ENCODE results near the gene CCDC167. TPM values are rescaled to one million over a fixed set of nuclear protein-coding genes. Genes with fewer than 3 reads are reported as not detected.

Gene CCDC167
- total RNA-seq, 1 donor from 2014 or later, result 28.0 TPM

DNA sequence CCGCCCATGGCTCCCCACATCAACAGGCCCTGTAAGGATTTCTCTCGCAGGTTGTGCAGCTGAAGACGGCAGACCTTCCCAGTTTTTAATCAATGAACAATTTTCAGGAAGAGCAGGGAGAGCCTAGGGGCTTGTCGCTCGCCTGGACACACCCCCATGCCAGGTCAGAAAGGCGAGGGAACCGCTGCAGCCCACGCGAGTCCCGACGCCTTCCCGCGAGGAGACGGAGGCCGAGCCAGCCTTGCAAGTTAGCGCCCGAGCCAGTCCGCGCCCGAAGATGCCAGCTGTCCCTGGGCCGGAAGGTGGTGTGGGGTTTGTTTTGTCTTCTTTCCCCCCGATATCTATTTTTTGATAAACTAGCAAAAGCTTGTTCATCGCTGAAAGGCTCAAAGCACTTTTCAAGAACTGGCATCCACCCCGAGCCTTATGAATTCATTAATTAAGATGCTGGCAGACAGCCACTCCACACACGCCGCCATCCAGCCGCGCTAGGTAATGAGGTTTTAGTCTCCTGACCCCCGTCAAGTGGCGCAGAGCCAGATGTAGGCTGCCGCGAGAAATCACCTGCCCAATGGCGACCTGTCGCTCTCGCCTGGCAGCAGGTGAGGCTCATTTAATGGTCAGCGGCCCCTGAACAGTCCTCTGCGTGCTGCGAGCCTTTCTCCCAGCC, 6.6 kb downstream of the CCDC167 start:
- DNase-seq (ENCODE audit: low spot score), result peak; percentile 68
- intact Hi-C loops (cut with DNase I), result no loop called here

DNA sequence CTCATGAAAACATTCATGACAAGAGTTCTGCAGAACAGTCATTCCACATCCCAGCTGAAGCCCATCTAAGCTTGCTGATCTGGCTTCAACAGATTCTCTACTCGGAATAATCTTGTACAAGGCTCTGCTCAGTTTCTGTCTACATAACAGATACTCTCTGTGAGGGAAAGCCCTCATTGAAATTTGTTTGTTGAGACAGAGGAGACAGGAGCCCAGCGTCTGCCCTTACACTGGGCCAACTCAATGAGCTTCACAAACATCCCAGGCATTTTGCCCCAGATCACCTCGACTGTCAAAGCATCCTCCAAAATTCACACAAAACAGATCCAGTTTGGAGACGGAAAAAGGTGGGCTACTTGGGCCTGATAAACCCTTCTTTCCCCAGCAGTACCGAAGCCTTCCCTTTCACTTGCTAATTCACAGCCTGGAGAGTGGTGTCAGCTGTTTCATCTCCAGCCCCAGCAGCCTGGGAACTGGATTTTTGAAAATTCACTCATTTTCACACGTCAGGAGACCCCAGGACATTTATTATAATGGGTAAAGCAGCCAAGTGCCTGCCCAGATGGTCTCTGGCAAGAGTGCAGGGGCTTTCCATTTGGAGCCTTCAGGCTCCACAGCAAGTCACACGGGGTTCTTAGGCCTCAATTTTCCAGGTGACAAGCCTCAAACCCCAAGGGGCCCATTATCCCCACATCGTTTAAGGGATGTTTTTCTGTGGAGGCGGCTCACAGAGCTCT, 7.3 kb downstream of the CCDC167 start:
- intact Hi-C loops (cut with DNase I), result no loop called here
- peak; percentile 38 for DNase-seq (ENCODE audit: low spot score)

DNA sequence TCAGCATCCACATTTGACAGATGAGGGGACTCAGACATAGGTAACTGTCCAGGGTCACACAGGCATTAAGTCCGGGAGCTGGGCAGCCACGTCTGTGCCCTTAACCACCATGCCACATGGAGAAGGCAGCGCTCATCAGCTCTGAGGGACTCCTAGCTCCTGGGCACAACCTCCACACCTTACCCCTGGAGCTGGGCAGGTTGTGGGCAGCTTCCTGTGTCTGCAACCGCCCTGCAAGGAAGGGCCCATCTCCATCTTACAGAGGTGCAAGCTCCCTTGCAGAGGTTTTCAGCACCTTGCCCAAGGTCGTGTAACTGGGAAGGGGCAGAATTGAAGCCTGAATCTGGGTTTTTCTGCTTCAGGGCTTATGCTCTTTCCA, 7.9 kb downstream of the CCDC167 start:
- DNase-seq (ENCODE audit: low spot score), result peak; percentile 41
- intact Hi-C loops (cut with DNase I), result no loop called here

DNA sequence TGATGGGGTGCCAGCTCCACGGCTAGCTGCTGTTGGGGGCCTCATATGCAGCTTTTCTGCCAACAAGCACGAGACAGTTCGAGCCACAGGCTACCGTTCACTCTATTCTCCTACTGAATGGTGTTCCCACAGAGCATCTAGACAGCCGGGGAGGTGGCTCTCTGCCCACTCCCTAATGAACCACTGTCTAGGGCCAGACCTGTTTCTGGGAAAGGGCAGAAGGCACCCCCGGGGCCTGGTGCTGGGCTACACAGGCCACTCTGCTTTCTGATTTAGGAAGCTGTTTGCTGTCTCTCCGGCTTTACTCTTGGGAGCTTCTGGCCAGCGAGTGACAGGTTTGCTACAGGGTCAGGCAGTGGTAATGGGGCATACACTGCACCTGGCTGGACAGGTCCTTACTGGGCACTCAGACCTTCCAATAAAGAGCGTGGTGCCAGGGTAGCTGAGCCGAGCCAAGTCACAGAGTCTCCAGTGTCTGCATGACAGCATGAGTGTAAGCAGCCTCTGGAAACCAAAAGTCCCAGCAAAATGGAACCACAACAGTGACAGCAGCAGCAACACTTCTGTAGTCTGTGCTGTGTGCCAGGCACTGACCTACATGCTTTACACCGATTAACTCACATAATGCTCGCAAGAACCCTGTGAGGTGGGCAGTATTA, 8.4 kb downstream of the CCDC167 start:
- DNase-seq (ENCODE audit: low spot score), result peak; percentile 76
- intact Hi-C loops (cut with DNase I), result no loop called here

DNA sequence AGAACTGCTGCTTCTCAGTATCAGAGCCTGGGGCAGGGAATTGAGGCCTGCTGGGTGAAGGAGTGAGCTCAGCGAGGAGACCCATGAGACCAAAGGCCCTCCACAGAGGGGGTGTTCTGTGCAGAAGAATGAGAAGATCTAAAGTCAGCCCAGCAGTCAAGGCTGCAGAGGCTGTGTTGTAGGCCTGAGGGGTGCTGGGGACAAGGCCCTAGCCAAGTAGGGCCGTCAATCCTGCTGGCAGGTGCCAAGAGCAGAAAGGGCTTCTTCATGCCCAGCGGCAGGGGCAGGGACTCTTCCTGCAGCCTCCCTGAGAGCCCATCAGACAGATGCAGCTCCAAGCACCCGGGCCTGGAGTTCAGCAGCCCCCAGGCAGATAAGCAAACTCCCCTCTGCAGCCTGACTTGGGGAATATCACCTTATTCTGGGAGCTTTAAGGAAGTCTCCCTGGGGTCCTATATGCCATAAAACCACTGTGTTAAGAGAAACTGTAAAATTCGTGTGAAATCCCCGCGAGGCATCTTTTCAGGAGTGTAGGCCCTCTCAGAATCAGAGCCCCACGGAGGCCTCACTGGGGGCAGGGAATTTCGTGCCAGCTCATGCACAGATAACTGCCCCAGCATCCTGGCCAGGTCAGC, 9.0 kb downstream of the CCDC167 start:
- no peak for DNase-seq (ENCODE audit: low spot score)
- intact Hi-C loops (cut with DNase I), result no loop called here

DNA sequence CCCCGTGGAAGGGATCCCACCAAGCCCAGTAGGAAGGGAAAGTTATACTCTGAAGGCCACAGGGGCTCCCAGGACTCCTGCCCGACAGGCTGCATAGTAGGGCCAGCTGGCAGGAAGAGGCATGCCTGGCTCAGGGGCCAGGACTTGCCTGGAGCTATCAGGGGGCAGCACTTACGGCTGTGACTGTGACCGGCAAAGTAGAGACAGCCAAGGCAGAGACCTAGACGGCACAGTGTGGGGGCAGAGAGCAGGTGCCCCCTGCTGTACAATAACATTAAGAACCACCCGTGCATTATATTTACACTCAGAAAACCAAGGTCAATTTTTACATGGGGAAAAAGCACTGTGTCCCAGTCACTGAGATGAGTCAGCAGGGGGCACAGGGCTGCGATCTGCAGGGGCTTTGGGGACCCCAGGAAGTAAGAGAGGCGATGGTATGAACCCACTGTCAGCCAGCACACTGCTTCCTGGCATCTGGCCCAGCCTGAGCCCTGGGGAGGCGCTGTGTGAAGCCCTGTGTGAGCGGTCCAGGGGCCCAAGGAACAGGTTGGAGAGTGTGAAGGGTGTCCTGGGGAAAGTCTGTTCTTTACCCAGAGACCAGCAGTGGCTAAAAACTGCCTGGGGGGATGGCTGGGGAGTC, 9.9 kb downstream of the CCDC167 start:
- no peak for DNase-seq (ENCODE audit: low spot score)
- intact Hi-C loops (cut with DNase I), result no loop called here

DNA sequence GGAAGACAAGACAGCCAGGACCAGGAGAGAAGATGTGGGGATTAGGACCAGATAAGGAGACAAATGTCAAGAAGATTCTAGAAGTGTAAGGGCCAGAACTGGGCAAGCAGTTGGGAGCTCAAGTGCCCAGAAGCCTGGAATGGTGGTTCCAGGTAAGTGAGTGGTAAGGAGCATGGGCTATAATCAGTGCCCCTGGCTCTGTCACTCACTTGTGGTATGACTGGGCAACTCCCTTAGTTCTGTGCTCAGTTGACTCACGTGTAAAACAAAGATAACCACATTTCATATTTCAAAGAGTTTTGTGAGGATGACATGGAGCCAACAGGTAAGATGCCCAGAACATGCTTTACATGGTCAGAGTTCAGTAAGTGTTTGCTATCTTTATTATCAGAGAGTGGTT, 11.2 kb downstream of the CCDC167 start:
- no peak for DNase-seq (ENCODE audit: low spot score)
- intact Hi-C loops (cut with DNase I), result no loop called here

DNA sequence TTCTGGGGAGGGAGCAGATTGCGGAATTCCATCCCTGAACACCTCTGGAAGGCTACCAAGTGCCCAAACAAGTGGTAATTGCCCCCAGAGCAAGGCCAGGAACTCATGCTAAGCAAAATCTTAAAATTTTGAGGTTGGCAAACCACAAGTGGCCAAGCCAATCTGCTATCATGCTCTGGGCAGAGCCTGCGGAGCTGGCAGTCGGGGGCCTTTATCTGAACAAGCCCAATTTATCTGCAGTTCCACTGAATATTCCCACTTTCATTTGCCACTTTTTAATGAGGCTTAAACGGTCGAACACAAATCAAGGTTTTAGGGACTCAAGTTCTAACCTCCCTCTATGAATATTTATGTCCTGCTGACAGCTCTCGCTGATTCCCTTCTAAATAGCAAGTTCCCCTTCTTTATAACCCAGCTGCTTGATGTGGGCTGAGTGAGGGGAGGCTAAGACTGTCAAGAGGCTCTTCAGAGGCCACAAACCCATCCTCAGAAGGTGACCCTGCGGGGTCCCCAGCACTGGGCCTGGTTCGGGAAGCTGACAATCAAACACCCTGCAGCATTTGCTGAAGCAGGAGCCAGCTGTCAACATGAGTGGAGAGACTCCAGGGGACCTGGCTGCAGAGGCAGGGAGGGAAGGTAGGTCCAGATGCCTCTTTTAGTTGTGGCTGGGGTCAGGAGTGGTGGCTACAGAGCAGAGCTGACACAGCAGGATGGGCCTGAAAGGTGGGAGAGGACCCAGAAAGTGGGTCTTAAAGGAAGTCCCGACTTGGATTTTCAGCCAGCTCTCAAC, 11.9 kb downstream of the CCDC167 start:
- DNase-seq (ENCODE audit: low spot score), result no peak
- intact Hi-C loops (cut with DNase I), result no loop called here

DNA sequence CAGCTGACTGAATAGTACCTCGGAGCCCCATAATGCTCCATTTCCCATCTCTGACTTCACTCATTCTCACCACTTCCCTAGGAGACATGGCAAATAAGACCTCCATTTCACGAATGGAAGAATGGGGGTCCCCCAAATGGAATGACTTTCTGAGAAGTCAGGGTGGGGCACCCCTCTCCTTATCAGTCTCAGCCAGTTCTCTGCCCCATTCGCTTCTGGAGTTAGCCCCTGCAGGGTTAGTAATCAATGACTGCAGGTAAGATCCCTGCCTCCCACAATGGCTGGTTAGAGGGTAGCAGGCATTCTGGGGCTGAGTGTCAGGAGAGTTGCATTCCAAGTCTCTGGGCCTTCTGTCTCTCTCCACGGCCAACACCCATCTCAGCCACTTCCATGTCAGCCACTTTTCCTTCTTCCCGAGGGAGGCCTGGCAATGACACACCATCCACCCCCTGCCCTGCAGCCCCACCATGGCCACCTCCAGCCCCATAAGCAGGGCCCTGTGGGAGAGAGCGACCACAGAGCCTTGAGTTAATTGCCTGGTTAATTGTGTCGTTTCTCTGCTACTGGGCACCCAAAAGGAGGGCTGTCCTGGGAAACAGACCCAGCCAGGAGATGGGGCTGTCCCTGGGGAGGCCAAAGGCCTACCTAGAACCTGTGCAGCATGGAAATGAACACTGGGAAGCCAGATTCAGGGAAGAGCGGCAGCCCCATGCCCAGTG, 13.4 kb downstream of the CCDC167 start:
- intact Hi-C loops (cut with DNase I), result no loop called here
- DNase-seq (ENCODE audit: low spot score), result no peak

DNA sequence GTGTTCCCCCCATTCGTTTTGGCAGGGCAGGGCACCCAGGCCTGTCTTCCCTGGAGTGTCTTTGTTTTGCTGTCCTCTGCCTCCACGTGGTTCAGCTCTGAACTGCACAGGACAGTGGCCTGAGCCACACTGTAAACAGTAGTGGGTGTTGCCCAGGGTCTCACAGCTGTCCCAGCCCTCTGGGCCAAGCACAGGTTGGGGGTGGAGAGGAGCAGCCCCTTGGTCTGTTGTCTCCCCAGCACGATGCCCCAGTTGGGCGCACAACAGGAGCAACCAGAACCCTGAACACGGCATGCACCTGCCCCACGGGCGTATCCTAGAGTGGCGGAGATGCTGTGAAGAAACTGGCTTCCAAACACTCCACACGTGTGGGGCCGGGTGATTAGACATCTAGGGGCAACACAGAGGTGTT, 14.4 kb downstream of the CCDC167 start:
- DNase-seq (ENCODE audit: low spot score), result no peak
- intact Hi-C loops (cut with DNase I), result no loop called here

DNA sequence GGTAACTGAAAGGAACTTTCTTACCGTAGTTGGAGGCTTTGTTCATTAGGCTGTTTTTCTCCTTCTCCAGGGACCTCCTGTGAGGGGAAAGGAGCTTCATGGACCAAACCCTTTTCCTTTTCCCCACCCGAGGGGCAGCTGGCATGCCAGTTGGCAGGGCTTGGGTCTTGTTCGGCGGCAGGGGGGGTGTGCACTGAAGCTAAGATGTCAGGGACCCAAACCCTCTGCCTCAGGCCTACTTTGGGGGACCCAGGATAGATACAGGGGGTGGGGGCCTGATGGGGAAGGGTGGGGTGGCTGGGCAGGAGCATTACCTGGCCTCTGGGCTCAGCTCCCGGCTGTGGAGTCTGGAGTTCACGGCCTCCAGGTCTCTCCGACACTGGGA, 14.9 kb downstream of the CCDC167 start:
- intact Hi-C loops (cut with DNase I), result loop anchor here (5.0 kb wide), 3 partner anchors 83 to 208 kb away; no protein-coding TSS in a partner anchor
- no peak for DNase-seq (ENCODE audit: low spot score)

DNA sequence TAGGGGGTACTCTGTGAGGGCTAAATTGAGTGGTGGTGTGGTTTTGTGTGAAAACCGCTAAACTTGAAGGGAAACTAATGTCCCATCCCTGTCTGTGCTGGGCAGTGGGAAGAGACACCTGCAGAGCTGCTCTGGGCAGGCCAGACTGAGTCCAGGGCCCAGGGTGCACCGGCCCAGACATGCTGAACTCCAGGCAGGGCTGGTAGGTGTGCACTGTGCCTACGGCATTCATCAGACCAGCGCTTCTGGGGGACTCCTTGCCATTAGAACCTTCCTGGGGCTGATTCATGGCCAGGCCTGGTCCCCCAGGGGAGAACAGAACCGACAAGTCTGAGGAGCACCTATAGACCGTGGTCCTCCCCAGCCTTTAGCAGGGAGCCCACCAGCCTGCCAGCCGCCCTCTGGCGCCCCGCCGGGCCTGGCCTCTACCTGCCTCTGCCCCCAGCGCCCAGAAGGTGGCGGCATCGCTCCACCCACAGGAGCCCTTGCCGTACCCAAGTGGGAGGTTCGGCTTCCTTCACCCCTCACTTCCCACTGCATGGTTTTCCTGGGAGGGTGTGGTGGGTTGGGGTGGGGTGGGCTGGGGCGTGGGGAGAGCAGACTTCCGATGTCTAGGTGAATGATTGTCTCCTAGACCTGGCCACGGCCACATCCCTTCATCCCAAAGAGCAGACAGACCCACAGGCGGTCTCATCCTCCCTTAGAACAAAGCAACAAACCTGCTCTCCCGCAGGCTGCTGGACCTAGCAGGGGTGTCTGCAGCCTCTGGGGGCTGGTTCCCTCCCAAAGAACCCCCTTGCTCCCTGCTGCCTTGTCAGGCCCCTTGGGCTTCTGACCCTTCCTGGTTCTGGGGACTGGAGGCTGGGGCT, 15.5 kb downstream of the CCDC167 start:
- no peak for DNase-seq (ENCODE audit: low spot score)
- intact Hi-C loops (cut with DNase I), result loop anchor here (5.0 kb wide), 3 partner anchors 83 to 208 kb away; no protein-coding TSS in a partner anchor

DNA sequence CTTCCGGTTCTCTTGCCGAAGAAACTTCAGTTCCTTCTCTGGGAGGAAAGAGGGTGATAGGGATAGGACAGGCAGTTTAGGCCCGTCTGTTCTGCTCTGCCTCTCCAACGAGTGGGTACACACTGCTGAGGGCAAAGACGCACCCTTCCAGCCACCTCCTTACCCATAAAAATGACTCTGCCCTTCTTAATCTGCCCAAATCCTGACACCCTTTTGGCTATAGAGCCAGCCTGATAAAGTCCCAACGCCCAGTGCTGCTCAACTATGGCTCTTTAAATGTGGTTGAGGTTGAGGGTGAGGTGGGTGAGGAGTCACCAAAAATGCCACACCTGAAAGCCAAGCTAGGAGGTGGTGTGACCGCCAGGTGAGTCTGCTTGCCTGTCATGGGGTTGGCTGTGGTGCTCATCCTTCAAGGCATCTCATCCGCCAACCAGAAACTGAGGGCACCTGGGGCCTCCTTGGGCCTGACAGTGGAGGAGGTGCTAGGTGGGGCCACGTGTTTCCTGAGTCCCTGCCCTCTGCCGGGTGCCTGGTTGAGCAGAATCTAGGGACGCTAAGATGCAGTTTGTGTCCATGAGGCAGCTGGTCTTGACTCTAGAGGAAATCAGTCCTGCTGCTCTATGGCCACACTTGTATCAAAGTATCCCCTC, 16.3 kb downstream of the CCDC167 start:
- intact Hi-C loops (cut with DNase I), result loop anchor here (5.0 kb wide), 3 partner anchors 84 to 209 kb away; no protein-coding TSS in a partner anchor
- no peak for DNase-seq (ENCODE audit: low spot score)

DNA sequence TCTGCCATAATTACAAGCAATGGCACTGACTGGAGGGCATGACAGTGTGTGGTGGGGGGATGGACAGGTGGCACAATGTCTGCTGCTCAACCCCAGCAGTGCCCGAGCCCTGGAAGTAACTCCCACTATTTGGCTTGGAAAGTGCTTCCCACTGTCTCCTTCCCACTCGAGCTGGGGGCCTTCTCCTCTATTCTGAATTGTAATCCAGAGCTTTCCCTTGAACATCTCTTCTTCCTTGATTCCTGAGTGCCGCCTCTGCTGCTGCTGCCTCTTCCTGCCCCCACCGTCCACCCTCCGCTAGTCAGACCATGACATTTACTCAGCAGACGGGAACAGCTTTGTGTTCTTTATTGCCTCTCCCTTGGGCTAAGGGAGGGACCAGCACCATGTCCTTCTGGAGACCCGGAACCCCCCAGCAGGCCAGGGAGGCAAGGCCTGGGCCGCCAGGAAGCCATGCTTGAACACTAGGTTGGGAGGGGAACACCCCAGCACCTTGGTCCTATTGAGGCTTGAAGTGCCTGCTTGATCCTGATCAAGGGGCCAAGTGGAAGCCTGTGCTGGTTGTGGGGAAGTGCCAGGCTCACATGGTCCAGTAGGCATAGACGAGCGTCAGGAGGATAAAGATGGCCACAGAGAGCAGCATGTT, 17.0 kb downstream of the CCDC167 start:
- intact Hi-C loops (cut with DNase I), result loop anchor here (5.0 kb wide), 3 partner anchors 85 to 210 kb away; no protein-coding TSS in a partner anchor
- no peak for DNase-seq (ENCODE audit: low spot score)

DNA sequence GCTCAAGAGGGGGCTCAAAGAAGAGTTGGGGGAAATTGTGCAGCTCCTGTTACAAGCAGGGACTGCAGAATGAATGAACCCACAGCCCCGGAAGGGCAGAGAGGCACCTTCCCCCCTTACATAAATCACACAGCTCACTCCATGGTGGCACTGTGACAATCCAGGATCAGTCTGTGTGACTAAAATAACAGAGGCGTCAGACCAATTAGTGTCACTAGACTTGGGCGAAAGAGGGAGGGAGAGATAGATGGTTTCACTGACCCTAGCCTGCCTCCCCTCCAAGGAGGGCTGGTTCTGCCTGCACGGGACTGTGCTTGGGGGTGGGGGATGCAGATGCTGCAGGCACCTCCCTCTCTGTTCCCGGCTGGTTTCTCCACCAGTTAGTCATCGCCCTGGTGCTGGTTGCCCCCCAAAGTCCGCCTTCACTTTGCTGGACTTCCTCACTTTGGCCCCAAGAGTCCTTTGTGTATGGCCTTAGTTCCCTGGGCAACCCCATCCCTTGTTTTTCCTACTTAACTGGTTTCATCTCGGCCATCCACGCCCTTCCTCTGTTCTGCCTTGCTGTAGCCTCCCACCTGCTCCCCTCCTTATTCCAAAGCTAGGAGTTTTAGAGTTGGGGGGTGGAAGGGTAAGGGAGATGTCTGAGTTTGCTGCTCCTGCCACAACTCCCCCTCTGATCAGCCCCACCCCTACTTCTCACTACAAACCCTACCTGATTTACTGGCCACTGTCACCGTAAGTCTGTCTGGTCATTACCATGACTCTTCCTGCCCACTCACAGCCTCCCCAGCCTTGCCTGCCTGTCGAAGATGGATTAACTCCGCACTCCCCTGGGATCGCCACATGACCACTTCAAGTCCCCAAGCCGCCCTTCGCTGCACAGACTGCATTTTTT, 17.7 kb downstream of the CCDC167 start:
- DNase-seq (ENCODE audit: low spot score), result no peak
- intact Hi-C loops (cut with DNase I), result loop anchor here (5.0 kb wide), 3 partner anchors 85 to 210 kb away; no protein-coding TSS in a partner anchor
